Measurements from ENCODE around the gene CDC42SE2.
A peak's percentile ranks its signal among the peaks of the same experiment; 100 is the strongest.

The CDC42SE2 gene

GRCh38 chr5:131263648-131264450 is at the start of gene CDC42SE2:
Gene CDC42SE2, plus strand, starts transcription at chr5:131264053. Its CDS starts 95,441 bp downstream, at chr5:131359494.
- DNase-seq (ENCODE audit: low spot score), result peak; percentile 83

DNA sequence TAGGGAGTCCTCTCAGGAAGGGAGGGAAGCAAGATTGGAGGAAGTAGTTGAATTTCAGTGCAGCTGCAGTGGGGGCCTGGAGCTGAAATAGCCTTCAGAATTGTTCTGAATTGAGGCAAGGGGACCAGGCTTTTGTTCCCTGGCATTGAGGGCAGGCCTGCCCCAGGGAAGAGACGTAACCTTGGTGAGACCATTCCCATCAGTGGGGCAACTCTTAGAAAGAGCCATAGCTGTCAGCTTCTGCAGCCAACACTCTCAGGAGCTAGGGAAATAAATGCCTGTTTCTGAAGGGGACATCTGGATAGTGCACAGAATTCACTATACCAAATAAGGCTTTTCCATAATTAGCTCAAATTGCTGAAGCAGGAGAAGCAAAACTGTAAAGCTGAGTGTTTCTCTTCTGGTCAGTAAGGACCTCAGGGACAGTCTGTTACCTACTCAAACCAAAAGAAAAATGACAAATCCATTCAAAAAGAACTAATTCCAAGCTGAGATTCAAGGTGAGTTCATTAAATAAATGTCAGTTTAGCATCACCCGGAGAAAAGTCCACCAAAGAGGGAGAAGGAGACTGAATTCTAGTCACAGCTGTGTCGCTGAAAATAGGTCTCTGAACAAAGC is 49.1 kb upstream of the CDC42SE2 start:
- DNase-seq (ENCODE audit: low spot score), result no peak

DNA sequence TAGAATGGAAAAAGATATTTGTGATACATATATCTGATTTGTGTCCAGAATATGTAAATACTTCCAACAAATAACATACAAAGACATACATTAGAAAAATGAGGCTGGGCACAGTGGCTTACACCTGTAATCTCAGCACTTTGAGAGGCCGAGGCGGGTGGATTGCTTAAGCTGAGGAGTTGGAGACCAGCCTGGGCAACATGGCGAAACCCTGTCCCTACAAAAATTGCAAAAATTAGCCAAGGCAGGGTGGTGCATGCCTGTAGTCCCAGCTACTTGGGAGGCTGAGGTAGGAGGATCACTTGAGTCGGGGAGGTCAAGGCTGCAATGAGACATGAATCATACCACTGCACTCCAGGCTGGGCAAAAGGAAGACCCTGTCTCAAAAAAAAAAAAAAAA is 46.1 kb upstream of the CDC42SE2 start:
- DNase-seq (ENCODE audit: low spot score), result no peak

DNA sequence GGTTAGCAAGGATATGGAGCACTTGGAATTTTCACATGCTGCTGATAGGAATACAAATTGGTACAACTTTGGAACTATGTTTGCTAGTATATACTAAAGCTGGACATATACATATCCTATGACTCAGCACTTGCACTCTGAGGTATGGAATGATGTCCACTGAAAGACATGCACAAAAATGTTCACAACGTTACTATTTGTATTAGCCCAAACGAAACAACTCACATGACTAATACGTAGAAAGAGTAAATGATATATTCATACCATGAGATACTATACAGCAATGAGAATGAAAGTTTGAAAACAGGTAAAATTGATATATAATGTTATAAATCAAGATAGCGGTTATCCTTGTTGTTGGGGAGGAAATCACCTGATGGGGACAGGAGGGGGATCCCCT is 45.5 kb upstream of the CDC42SE2 start:
- DNase-seq (ENCODE audit: low spot score), result no peak

DNA sequence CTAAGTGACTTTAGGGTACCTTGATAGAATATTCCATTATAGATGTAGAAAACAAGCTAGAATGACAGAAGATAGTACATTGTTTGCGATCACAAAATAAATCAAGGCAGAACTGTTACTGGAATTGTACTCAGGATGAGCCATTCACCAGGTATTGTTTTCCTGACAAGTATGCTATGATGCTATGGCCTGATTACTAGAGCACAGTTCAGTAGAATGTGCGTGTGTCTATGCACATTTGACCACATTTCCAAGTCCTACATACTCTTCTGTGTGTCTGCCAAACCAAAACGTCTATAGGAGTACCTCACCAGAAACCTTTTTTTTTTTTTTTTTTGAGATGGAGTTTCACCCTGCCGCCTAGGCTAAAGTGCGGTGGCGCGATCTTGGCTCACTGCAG is 43.3 kb upstream of the CDC42SE2 start:
- no peak for DNase-seq (ENCODE audit: low spot score)

GRCh38 chr5:131221008-131221703 is 42.7 kb upstream of the CDC42SE2 start:
- DNase-seq (ENCODE audit: low spot score), result no peak

DNA sequence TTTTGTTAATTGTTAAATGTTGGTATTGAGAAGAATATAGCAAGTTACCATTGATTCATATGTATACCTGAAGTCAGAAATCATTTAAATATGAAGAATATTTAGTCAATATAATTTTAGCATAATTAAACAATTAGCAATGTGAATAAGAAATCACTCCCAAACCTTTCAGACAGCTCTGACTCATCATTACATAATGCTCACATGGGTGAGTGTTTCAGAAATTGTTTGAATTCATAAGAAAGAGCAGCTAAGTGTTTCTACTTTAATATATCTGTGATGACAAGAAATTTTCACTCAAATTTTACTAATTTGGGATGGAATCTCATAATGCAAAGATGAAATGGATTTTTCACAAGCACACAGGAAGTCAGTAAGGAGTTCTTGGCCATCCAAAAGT is 42.0 kb upstream of the CDC42SE2 start:
- peak; percentile 16 for DNase-seq (ENCODE audit: low spot score)

GRCh38 chr5:131222731-131223130 is 41.1 kb upstream of the CDC42SE2 start:
- no peak for DNase-seq (ENCODE audit: low spot score)

GRCh38 chr5:131223751-131224386 is 40.0 kb upstream of the CDC42SE2 start:
- DNase-seq (ENCODE audit: low spot score), result no peak

DNA sequence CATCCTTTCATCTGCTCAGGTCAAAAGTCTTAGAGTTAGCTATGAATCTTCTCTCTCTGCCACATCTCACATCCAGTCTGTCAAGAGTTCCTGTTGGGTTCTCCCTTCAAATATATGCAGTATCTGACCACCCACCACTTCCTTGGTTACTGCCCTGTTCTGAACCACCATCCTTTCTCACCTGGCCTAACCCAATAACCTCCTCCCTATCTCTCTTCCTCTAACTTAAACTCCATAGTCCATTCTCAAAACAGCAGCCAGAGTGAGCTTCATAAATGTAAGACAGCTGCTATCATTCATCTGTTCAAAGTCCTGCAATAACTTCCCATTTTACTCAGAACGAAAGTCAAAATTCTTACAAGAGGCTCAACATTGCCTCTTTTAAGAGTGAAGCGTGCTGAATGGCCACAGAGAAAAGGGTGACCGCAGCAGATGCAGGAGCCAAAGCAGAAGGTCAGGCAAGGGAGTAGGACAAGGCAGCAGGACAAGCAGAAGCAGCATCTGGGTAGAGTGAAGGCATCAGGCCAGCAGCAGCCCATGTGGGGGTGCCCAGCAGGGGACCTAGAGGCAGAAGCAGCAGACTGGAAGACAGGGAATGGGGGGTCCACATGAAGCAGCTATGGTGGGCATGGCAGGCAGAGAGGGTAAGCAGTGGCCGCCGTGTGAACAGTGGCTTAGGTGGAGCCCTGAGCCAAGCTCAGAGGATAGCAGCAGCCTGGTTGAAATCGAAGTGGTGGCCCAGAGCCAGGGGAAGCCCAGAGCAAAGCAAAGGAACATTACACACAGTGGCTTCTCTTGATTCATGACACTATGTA is 39.3 kb upstream of the CDC42SE2 start:
- DNase-seq (ENCODE audit: low spot score), result no peak

- no peak for DNase-seq (ENCODE audit: low spot score)
Measured at GRCh38 chr5:131225282-131225974, 38.4 kb upstream of the CDC42SE2 start.

DNA sequence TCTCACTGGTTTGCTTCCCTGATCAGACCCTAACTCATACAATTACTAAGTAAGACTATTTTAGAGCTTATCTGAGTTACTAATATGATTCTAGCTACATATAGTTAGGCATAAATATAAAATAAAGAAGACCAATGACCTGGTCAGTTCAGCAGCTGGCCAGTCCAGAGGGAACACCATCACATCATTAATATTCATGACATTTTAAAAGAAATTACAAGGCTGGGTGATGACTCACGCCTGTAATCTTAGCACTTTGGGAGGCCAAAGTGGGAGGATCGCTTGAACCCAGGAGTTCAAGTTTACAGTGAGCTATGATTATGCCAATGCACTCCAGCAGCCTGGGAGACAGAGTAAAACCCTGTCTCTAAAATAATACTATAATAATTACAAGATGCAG is 37.0 kb upstream of the CDC42SE2 start:
- no peak for DNase-seq (ENCODE audit: low spot score)

- no peak for DNase-seq (ENCODE audit: low spot score)
Measured at GRCh38 chr5:131228646-131229045, 35.2 kb upstream of the CDC42SE2 start.

DNA sequence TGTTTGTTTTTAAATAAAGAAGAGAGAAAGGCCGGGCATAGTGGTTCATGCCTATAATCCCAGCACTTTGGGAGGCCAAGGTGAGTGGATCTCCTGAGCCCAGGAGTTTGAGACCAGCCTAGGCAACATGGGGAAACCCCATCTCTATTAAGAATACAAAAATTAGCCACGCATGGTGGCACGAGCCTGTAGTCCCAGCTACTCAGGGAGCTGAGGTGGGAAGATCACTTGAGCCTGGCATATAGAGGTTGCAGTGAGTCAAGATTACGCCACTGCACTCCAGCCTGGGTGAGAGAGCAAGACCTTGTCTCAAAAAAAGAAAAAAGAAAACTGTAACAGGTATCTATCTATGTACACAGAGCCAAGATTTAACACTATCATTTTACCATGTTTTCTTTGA is 34.2 kb upstream of the CDC42SE2 start:
- DNase-seq (ENCODE audit: low spot score), result no peak

- DNase-seq (ENCODE audit: low spot score), result no peak
Measured at GRCh38 chr5:131230406-131230805, 33.4 kb upstream of the CDC42SE2 start.

DNA sequence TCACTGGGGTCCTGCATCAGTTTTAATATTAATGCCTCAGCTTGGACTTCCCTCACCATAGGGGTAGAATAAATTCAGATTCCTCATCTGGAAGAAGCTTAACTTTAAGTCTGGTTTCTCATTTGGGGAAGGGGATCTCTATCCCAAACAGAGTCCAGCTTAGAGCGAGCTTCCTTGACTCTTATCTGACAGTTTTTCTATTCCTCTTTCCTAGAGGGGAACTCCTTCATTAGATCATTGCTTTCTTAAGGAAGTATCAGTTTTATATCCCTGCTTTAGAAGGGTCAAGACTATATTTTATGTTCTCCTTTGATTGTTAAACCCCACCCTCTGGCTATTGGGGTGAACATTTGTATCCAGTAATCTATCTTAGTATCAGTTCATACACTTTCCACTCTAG is 24.2 kb upstream of the CDC42SE2 start:
- DNase-seq (ENCODE audit: low spot score), result no peak

- DNase-seq (ENCODE audit: low spot score), result peak; percentile 72
Measured at GRCh38 chr5:131242728-131243255, 21.1 kb upstream of the CDC42SE2 start.

- DNase-seq (ENCODE audit: low spot score), result no peak
Measured at GRCh38 chr5:131245312-131245711, 18.5 kb upstream of the CDC42SE2 start.

- no peak for DNase-seq (ENCODE audit: low spot score)
Measured at GRCh38 chr5:131245948-131246347, 17.9 kb upstream of the CDC42SE2 start.

- DNase-seq (ENCODE audit: low spot score), result no peak
Measured at GRCh38 chr5:131246504-131246903, 17.3 kb upstream of the CDC42SE2 start.

All from kidney capillary endothelial cell (primary cell).